NB4 (cell line): ENCODE data around the gene TLK1.

Source experiments
- DNase-seq: peaks from one replicate; pipeline ENCODE4 v3.0.0; 2010; ENCODE audit warnings: low read depth
- H3K4me3 ChIP-seq: one replicate; pipeline ENCODE4 v1.5.1; 2011; ENCODE audit warnings: mild to moderate bottlenecking, low read depth, low read length, moderate library complexity
- MYC ChIP-seq: IDR thresholded peaks from 2 replicates; pipeline ENCODE4 v1.6.1; 2011; ENCODE audit warnings: low read depth, low read length
- POLR2A ChIP-seq: IDR thresholded peaks from 2 replicates; pipeline ENCODE4 v1.6.1; 2011; ENCODE audit warnings: mild to moderate bottlenecking; ENCODE audit not compliant: insufficient read length; ENCODE audit errors: extremely low read depth
- TF ChIP-seq, protein P1 (sequence below): IDR thresholded peaks from 2 replicates; pipeline ENCODE4 v1.6.1; 2011; ENCODE audit warnings: low read depth, low read length
- TF ChIP-seq, protein P2 (sequence below): IDR thresholded peaks from one replicate; pipeline ENCODE4 v1.5.1; 2012; ENCODE audit warnings: low read depth, low read length

TLK1 gene

DNA sequence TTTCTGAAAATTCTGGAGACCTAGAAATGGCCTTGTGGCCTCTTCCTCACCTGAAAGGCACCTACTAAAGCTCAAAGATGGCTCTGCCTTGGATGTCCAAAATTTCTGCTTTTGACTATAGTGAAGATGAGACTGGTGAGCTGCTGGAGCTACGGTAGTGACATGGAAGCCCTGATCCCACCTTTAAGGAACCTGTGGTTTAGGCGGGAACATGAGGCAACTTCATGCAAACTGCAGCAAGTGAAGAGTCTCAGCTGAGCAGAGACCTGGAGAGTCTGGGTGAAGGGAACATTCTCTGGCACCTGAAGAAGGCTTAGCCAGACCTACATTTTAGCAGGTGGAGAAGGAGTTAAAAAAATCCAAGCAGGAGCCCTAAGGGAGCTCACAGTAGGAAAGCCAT, 191.7 kb downstream of the TLK1 start:
- TF ChIP-seq MYC = no peak
- TF ChIP-seq, protein P1, sequence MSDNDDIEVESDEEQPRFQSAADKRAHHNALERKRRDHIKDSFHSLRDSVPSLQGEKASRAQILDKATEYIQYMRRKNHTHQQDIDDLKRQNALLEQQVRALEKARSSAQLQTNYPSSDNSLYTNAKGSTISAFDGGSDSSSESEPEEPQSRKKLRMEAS = no peak
- TF ChIP-seq, protein P2, sequence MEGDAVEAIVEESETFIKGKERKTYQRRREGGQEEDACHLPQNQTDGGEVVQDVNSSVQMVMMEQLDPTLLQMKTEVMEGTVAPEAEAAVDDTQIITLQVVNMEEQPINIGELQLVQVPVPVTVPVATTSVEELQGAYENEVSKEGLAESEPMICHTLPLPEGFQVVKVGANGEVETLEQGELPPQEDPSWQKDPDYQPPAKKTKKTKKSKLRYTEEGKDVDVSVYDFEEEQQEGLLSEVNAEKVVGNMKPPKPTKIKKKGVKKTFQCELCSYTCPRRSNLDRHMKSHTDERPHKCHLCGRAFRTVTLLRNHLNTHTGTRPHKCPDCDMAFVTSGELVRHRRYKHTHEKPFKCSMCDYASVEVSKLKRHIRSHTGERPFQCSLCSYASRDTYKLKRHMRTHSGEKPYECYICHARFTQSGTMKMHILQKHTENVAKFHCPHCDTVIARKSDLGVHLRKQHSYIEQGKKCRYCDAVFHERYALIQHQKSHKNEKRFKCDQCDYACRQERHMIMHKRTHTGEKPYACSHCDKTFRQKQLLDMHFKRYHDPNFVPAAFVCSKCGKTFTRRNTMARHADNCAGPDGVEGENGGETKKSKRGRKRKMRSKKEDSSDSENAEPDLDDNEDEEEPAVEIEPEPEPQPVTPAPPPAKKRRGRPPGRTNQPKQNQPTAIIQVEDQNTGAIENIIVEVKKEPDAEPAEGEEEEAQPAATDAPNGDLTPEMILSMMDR = no peak
- TF ChIP-seq POLR2A = no peak
- no peak overlapping the region for H3K4me3 ChIP-seq
- DNase-seq = peak; percentile 26

DNA sequence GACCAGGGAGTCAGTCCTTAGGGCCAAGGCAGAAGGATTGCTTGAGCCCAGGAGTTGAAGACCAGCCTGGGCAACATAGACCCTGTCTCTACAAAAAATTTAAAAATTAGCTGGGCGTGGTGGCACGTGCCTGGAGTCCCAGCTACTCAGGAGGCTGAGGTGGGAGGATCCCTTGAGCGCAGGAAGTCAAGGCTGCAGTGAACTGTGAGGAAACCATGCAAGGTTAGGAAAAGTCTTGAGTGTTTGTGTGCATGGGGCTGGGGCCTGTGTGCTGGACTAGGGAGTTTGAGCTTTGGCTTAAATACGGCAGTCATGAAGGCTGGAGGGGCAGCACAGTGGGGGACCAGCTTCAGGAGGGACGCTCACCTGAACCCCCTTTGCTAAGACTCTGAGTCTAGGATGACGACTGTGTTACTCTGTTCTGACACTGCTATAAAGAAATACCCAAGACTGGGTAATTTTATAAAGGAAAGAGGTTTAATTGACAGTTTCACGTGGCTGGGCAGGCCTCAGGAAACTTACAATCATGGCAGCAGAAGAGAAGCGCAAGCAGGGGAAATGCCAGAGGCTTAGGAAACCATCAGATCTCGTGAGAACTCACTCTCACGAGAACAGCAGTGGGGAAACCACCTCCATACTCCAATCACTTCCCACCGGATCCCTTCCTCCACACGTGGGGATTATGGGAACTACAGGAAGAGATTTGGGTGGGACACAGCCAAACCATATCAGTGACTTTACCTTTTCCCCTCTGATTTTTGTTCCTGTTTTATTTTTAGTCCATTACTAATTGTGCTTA, 192.3 kb downstream of the TLK1 start:
- DNase-seq = no peak
- TF ChIP-seq, protein P2 = no peak
- TF ChIP-seq, protein P1 = no peak
- no peak for TF ChIP-seq POLR2A
- TF ChIP-seq MYC = no peak

DNA sequence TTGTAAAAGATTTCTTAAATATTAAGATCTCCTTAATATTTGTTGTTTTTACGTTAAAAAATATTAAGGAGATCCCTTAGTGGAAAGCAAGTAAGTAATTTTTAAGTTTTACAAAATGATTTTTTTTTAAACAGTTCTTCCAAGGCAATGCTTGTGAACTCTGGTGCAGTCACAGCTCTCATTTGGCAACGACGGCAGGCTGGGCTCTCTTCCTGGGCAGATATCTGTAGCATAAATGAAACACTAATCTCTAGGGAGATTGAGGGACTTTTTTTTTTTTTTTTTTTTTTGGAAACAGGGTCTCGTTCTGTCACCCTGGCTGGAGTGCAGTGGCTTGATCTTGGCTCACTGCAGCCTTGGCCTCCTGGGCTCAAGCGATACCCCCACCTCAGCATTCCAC, 193.1 kb downstream of the TLK1 start:
- DNase-seq = no peak
- no peak overlapping the region for H3K4me3 ChIP-seq
- TF ChIP-seq, protein P1 = no peak
- TF ChIP-seq, protein P2 = no peak
- TF ChIP-seq MYC (no peak), POLR2A (no peak)

More for the DNA sequence above, 192.3 kb downstream of the TLK1 start:
- no peak overlapping the region for H3K4me3 ChIP-seq

DNA sequence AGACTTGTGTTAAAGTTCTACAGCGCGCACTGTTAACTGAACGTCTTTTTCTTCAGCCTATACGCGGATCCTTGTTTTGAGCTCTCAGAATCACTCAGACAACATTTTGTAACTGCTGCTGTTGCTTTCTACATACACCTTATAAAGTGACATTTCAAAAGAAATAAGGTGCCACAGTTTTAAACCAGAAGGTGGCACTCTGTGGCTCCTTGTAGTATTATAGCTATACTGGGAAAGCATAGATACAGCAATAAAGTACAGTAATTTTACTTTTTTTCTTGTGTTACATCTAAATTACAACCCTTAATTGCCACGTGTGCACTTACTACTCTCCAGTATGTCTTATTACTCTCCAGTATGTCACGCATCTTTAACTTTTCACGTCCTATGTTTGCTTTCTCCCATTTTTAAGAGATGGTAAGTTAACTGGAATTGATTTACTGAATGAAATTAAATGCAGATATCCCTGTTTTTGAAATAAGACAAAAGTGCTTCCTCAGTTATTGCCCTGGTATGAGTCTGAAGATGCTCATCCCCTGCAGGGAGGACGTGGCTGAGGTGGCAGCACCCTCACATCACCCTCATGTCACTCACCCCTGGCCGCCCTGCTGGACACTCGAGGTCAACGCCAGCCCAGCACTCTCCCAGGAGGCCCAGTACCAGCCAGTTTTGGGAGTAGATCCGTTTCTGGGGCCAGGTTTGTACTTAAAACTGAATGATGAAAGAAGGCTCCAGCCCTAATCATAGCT, 193.9 kb downstream of the TLK1 start:
- no peak overlapping the region for H3K4me3 ChIP-seq
- peak; percentile 40 for DNase-seq
- TF ChIP-seq MYC = no peak
- TF ChIP-seq, protein P2 = peak; percentile 25

DNA sequence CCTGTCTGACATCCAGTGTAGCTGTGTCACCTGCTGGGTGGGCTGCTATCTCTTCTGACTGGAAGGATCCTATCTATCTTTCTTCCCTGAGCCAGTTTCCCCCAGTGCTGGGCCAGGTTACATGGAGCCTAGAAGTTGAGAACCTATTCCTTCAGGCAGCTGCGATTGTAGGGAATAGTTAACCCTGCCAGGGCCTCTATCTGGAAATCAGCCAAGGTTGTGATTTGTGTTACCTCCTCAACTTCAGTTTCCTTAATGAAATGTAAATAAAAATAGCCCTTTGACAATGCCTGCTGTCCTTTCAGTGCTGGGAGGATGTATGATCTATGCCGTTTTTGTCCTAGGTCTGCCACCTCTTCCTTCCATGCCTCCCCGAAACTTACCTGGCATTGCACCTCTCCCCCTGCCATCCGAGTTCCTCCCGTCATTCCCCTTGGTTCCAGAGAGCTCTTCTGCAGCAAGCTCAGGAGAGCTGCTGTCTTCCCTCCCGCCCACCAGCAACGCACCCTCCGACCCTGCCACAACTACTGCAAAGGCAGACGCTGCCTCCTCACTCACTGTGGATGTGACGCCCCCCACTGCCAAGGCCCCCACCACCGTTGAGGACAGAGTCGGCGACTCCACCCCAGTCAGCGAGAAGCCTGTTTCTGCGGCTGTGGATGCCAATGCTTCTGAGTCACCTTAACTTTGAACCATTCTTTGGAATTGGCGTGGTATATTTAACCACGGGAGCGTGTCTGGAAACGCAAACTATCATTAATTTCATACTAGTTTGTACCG, 195.1 kb downstream of the TLK1 start:
- no peak overlapping the region for H3K4me3 ChIP-seq
- DNase-seq = no peak
- no peak for TF ChIP-seq POLR2A
- TF ChIP-seq, protein P1 = no peak
- TF ChIP-seq, protein P2 = no peak
